T-cell (primary cell): ENCODE data around the gene RAB3GAP1. TPM values are rescaled to one million over a fixed set of nuclear protein-coding genes. Genes with fewer than 3 reads are reported as not detected.

Source experiments
- ATAC-seq, 4 experiments: fragments of 200-7000 bp in 3 of 4; fragments of 150-1000 bp in 1 of 4; cut with Tn5 transposase; replicated peaks in 1 of 4; 1 replicate in 3 of 4; 2 replicates in 1 of 4; pipeline ENCODE4 v1.10.0; 2021; ENCODE audit warnings: moderate library complexity in 3 of 4, mild to moderate bottlenecking in 2 of 4, moderate number of reproducible peaks in 1 of 4
- CTCF ChIA-PET, 2 donors: fragments of 300-600 bp; sonication (Branson Sonifier 250); formaldehyde crosslinking; loops; one replicate each; lab custom pipeline; 2022; ENCODE audit warnings: antibody characterized with exemption in 2 of 2; lab: Charles Lee
- POLR2A ChIA-PET, 2 donors: fragments of 300-600 bp; sonication (Branson Sonifier 250); formaldehyde crosslinking; loops; one replicate each; lab custom pipeline; 2022; ENCODE audit warnings: antibody characterized with exemption in 2 of 2; lab: Charles Lee
- DNase-seq, 35 experiments: peaks; one replicate each; pipeline versions ENCODE4 v3.0.0 to v3.0.0-alpha.2; 2013 to 2023
- H3K27ac ChIP-seq: one replicate; pipeline ENCODE4 v1.5.1; 2013; ENCODE audit warnings: low read length
- H3K27me3 ChIP-seq, 2 experiments: replicated peaks in 1 of 2; 1 replicate in 1 of 2; 2 replicates in 1 of 2; pipeline versions ENCODE4 v1.6.1 to v1.7.0; 2013; ENCODE audit warnings: low read length in 1 of 2, mixed read lengths in 1 of 2; ENCODE audit not compliant: control insufficient read depth in 2 of 2, insufficient read depth in 2 of 2; ENCODE audit errors: extremely low read depth in 1 of 2
- H3K36me3 ChIP-seq, 2 donors: 1 replicate in 1 of 2; 2 replicates in 1 of 2; pipeline versions ENCODE4 v1.6.1 to v1.7.0; 2013; ENCODE audit warnings: low read length in 1 of 2; ENCODE audit not compliant: control insufficient read depth in 2 of 2, insufficient read depth in 1 of 2; ENCODE audit errors: extremely low read depth in 1 of 2
- H3K4me1 ChIP-seq, 2 experiments: 1 replicate in 1 of 2; 2 replicates in 1 of 2; pipeline versions ENCODE4 v1.6.1 to v1.7.0; 2013; ENCODE audit warnings: low read length in 2 of 2, mixed read lengths in 1 of 2; ENCODE audit not compliant: insufficient read depth in 2 of 2, control insufficient read depth in 1 of 2; ENCODE audit errors: extremely low read depth in 1 of 2
- H3K4me3 ChIP-seq, 2 donors: 1 replicate in 1 of 2; 2 replicates in 1 of 2; pipeline versions ENCODE4 v1.5.1 to v1.7.0; 2013; ENCODE audit warnings: mild to moderate bottlenecking in 2 of 2, low read length in 1 of 2, moderate library complexity in 1 of 2; ENCODE audit not compliant: control insufficient read depth in 1 of 2; ENCODE audit errors: extremely low read depth in 1 of 2
- H3K9me3 ChIP-seq: 2 replicates; pipeline ENCODE4 v1.7.0; 2013
- H3K27ac Mint-ChIP-seq, 2 donors: one replicate each; pipeline ENCODE4 v1.8.0; 2020 to 2021; ENCODE audit warnings: mild to moderate bottlenecking in 2 of 2, mixed read lengths in 2 of 2
- H3K27me3 Mint-ChIP-seq, 2 donors: one replicate each; pipeline ENCODE4 v1.8.0; 2021 to 2022; ENCODE audit warnings: mixed read lengths in 2 of 2
- H3K36me3 Mint-ChIP-seq: one replicate; pipeline ENCODE4 v1.8.0; 2021; ENCODE audit warnings: mixed read lengths
- H3K4me1 Mint-ChIP-seq, 3 donors: one replicate each; pipeline ENCODE4 v1.8.0; 2020 to 2022; ENCODE audit warnings: mixed read lengths in 3 of 3, mild to moderate bottlenecking in 1 of 3
- H3K4me3 Mint-ChIP-seq, 3 donors: one replicate each; pipeline ENCODE4 v1.8.0; 2020 to 2022; ENCODE audit warnings: mild to moderate bottlenecking in 3 of 3, mixed read lengths in 3 of 3, moderate library complexity in 3 of 3
- H3K9me3 Mint-ChIP-seq, 3 donors: one replicate each; pipeline ENCODE4 v1.8.0; 2020 to 2022; ENCODE audit warnings: mixed read lengths in 3 of 3
- WGBS: methylation state at CpG from one replicate; pipeline ENCODE4 v1.1.5; 2013; ENCODE audit warnings: missing lambda C conversion rate; ENCODE audit not compliant: insufficient coverage; 5-methylcytosine and 5-hydroxymethylcytosine counted together
- total RNA-seq, 35 experiments: library from RNA in 6 of 35; stranded (reverse) in 6 of 35; fragments of 120-200 nt in 1 of 35; gene quantifications; one replicate each; pipeline versions ENCODE4 v1.2.1 to v1.2.4 and lab custom pipeline; 2013 to 2026

The RAB3GAP1 gene
- total RNA-seq, 5 donors from 2014 or later (not counting 1 experiment from before 2014, with no cell fraction given), result 34.0 to 48.8 (median 40.7) TPM

- H3K9me3 ChIP-seq, result no peaks in the 10 kb centered on the region
- H3K27ac Mint-ChIP-seq, result no peak overlapping the region
- no peak for DNase-seq
- ATAC-seq, result no peak
- no peak overlapping the region for H3K4me3 ChIP-seq
- H3K27me3 ChIP-seq, result no peaks in the 10 kb centered on the region
- H3K9me3 Mint-ChIP-seq, result no peaks in the 10 kb centered on the region
- H3K36me3 Mint-ChIP-seq, result peaks cover 45% of the 10 kb centered on the region
- peaks cover 13 to 30% of the 10 kb centered on the region in 2 donors for H3K36me3 ChIP-seq
- CTCF ChIA-PET, result no interaction called here
- POLR2A ChIA-PET, result no interaction called here
- H3K4me1 Mint-ChIP-seq, result no peaks in the 10 kb centered on the region
- no peak overlapping the region for H3K27ac ChIP-seq
- H3K27me3 Mint-ChIP-seq, result no peaks in the 10 kb centered on the region
- H3K4me3 Mint-ChIP-seq, result no peak overlapping the region
- H3K4me1 ChIP-seq, result no peaks in the 10 kb centered on the region
- no CpG with 5 or more reads among the region's 2 CpGs for WGBS
Observed at GRCh38 chr2:135125940-135126339, 73.8 kb downstream of the RAB3GAP1 start.

GRCh38 chr2:135130751-135131150, 78.7 kb downstream of the RAB3GAP1 start:
- Histone ChIP-seq H3K9me3 (no peaks in the 10 kb centered on the region), H3K27ac (no peak overlapping the region), H3K4me3 (no peak overlapping the region), H3K27me3 (no peaks in the 10 kb centered on the region), H3K36me3 (peaks cover 16 to 54% of the 10 kb centered on the region in 2 donors), H3K4me1 (no peaks in the 10 kb centered on the region)
- WGBS, result 70% methylated on average over 2 of the region's 2 CpGs
- ChIA-PET POLR2A (no interaction called here), CTCF (interaction anchor here in 1 of 2 donors (1.1 kb wide), 1 partner anchor 127 kb away, joined by 3 read pairs; no protein-coding TSS in a partner anchor)
- DNase-seq (no peak), ATAC-seq (no peak)
- Mint-ChIP-seq H3K4me1 (peaks cover 0 to 2% (median 2%) of the 10 kb centered on the region in 3 donors), H3K4me3 (no peak overlapping the region), H3K36me3 (peaks cover 53% of the 10 kb centered on the region), H3K9me3 (no peaks in the 10 kb centered on the region), H3K27me3 (no peaks in the 10 kb centered on the region), H3K27ac (no peak overlapping the region)

DNA sequence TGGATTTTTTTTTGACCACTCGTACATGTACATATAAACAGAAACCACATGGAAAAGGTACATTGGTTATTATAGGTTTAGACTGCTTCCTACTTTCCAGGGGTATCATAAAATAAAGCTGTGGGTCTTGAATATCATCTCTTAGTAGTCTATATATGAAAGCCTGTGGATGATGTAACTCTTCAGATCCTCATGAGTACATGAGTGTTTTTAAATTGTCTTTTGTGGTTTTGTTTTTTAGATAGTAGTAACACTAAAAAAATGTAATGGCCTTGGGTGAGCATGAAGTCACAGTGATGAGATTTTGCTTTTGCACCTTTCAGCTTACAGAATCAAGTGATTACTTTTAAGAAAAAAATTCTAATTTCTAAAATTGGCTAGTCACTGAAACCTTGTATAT, 80.2 kb downstream of the RAB3GAP1 start:
- DNase-seq, result no peak
- H3K4me1 Mint-ChIP-seq, result peaks cover 0 to 2% (median 2%) of the 10 kb centered on the region in 3 donors
- H3K27me3 Mint-ChIP-seq, result no peaks in the 10 kb centered on the region
- H3K36me3 ChIP-seq, result peaks cover 7 to 55% of the 10 kb centered on the region in 2 donors
- ChIA-PET CTCF (interaction anchor here in 1 of 2 donors (1.4 kb wide), 1 partner anchor 143 kb away, joined by 3 read pairs; no protein-coding TSS in a partner anchor), POLR2A (interaction anchor here in 1 of 2 donors (0.7 kb wide), 2 partner anchors 30 to 34 kb away, joined by 3 read pairs; no protein-coding TSS in a partner anchor)
- no peaks in the 10 kb centered on the region for H3K9me3 ChIP-seq
- WGBS, result no CpG with 5 or more reads among the region's 1 CpG
- ATAC-seq, result no peak
- no peak overlapping the region for H3K4me3 Mint-ChIP-seq
- peaks cover 60% of the 10 kb centered on the region for H3K36me3 Mint-ChIP-seq
- H3K27ac ChIP-seq, result no peak overlapping the region
- no peaks in the 10 kb centered on the region for H3K27me3 ChIP-seq
- H3K4me1 ChIP-seq, result no peaks in the 10 kb centered on the region
- H3K9me3 Mint-ChIP-seq, result no peaks in the 10 kb centered on the region
- no peak overlapping the region for H3K4me3 ChIP-seq
- no peak overlapping the region for H3K27ac Mint-ChIP-seq

GRCh38 chr2:135140606-135141005, 88.5 kb downstream of the RAB3GAP1 start:
- CTCF ChIA-PET, result no interaction called here
- DNase-seq (no peak), ATAC-seq (no peak)
- no peaks in the 10 kb centered on the region for H3K4me1 ChIP-seq
- Mint-ChIP-seq H3K4me1 (peaks cover 4 to 9% (median 6%) of the 10 kb centered on the region in 3 donors), H3K27ac (no peak overlapping the region), H3K27me3 (no peaks in the 10 kb centered on the region), H3K9me3 (peaks cover 6 to 17% (median 12%) of the 10 kb centered on the region in 3 donors), H3K4me3 (no peak overlapping the region), H3K36me3 (peaks cover 75% of the 10 kb centered on the region)
- no peaks in the 10 kb centered on the region for H3K27me3 ChIP-seq
- H3K27ac ChIP-seq, result no peak overlapping the region
- H3K36me3 ChIP-seq, result peaks cover 10 to 37% of the 10 kb centered on the region in 2 donors
- H3K9me3 ChIP-seq, result peaks cover 7% of the 10 kb centered on the region
- POLR2A ChIA-PET, result no interaction called here
- H3K4me3 ChIP-seq, result no peak overlapping the region

DNA sequence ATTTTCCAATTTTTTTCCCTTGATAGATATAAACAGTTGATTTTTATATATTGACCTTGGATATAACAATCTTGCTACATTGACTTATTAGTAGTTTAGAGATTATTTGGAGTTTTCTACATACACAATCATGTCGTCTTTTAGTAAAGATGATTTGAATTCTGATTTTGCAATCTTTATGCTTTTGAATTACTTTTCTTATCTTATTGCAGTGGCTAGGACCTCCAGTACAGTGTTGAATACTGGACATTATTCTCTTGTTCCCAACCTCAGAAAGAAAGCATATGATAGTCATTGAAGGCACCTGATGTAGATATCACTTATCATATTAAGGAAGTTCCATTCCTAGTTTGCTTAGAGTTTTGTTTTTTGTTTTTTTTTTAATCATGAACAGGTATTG, 90.2 kb downstream of the RAB3GAP1 start:
- Histone ChIP-seq H3K9me3 (peaks cover 7% of the 10 kb centered on the region), H3K4me1 (no peaks in the 10 kb centered on the region), H3K27ac (no peak overlapping the region), H3K4me3 (no peak overlapping the region), H3K27me3 (no peaks in the 10 kb centered on the region), H3K36me3 (peaks cover 9 to 26% of the 10 kb centered on the region in 2 donors)
- peaks cover 6 to 9% (median 6%) of the 10 kb centered on the region in 3 donors for H3K4me1 Mint-ChIP-seq
- peaks cover 66% of the 10 kb centered on the region for H3K36me3 Mint-ChIP-seq
- no peak for DNase-seq
- no peaks in the 10 kb centered on the region for H3K27me3 Mint-ChIP-seq
- no peak for ATAC-seq
- POLR2A ChIA-PET, result interaction anchor here in 1 of 2 donors (0.6 kb wide), 1 partner anchor 841 kb away, joined by 3 read pairs; no protein-coding TSS in a partner anchor
- peaks cover 6 to 17% (median 12%) of the 10 kb centered on the region in 3 donors for H3K9me3 Mint-ChIP-seq
- CTCF ChIA-PET, result no interaction called here
- H3K27ac Mint-ChIP-seq, result no peak overlapping the region
- no CpG with 5 or more reads among the region's 1 CpG for WGBS
- no peak overlapping the region for H3K4me3 Mint-ChIP-seq

DNA sequence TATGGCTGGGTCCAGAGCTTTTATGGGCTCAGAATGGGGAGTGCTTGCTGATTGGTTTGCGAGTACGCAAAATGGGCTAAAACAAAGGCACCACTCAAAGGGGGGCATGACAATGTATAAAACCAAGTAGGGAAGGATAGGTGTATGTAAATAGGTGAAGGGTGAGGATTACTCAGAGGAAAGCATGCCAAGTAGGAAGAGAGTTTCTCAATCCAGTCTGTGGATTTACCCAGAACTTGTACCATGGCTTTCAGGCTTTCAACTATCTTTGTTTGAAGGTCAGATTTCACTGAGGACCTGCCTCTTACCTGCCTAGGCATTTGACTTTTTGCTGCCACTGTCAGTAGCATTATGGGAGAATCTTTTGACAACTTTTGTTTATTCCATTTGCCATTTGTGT, 92.3 kb downstream of the RAB3GAP1 start:
- Mint-ChIP-seq H3K4me3 (no peak overlapping the region), H3K9me3 (peaks cover 6 to 17% (median 12%) of the 10 kb centered on the region in 3 donors), H3K27ac (peak overlapping the region in 1 of 2 donors; percentile 52), H3K27me3 (no peaks in the 10 kb centered on the region), H3K36me3 (peaks cover 63% of the 10 kb centered on the region), H3K4me1 (peaks cover 6 to 9% (median 9%) of the 10 kb centered on the region in 3 donors)
- Histone ChIP-seq H3K9me3 (peaks cover 7% of the 10 kb centered on the region), H3K4me3 (no peak overlapping the region), H3K27ac (no peak overlapping the region), H3K36me3 (peaks cover 9 to 18% of the 10 kb centered on the region in 2 donors), H3K27me3 (no peaks in the 10 kb centered on the region), H3K4me1 (no peaks in the 10 kb centered on the region)
- CTCF ChIA-PET, result interaction anchor here in 1 of 2 donors (0.7 kb wide), 1 partner anchor 46 kb away, joined by 3 read pairs; no protein-coding TSS in a partner anchor
- 95% methylated on average over 2 of the region's 2 CpGs for WGBS
- POLR2A ChIA-PET, result no interaction called here
- no peak for DNase-seq
- no peak for ATAC-seq
